22Rv1 (cell line): Measurements from ENCODE around the gene CHEK2.

ENCODE experiments used
- CTCF ChIP-seq: fragments of 450-650 bp; IDR thresholded peaks from 2 replicates; pipeline ENCODE4 v1.5.1; 2017; ENCODE audit warnings: mild to moderate bottlenecking
- ZFX ChIP-seq: fragments of 450-650 bp; IDR thresholded peaks from 2 replicates; pipeline ENCODE4 v1.6.1; 2017; ENCODE audit warnings: antibody characterized with exemption, borderline replicate concordance

GRCh38 chr22:28669387-28669786, 72.2 kb downstream of the CHEK2 start:
- no peak for TF ChIP-seq CTCF
- no peak for TF ChIP-seq ZFX
